ENCODE results near the gene FKBP9.

FKBP9 gene

GRCh38 chr7:33012364-33012763 lies 55.1 kb downstream of the FKBP9 start:
- no peak for DNase-seq

- DNase-seq: no peak
Measured at GRCh38 chr7:33024189-33024757, 67.0 kb downstream of the FKBP9 start.

GRCh38 chr7:33035776-33036175 lies 78.5 kb downstream of the FKBP9 start:
- DNase-seq: no peak

- DNase-seq: no peak
Measured at GRCh38 chr7:33038639-33039038, 81.4 kb downstream of the FKBP9 start.

GRCh38 chr7:33039257-33039902 lies 82.1 kb downstream of the FKBP9 start:
- DNase-seq: no peak

- DNase-seq: no peak
Measured at GRCh38 chr7:33039903-33040292, 82.7 kb downstream of the FKBP9 start.

GRCh38 chr7:33040803-33041516 lies 83.7 kb downstream of the FKBP9 start:
- DNase-seq: no peak

- DNase-seq: no peak
Measured at GRCh38 chr7:33041631-33042428, 84.6 kb downstream of the FKBP9 start.

GRCh38 chr7:33043501-33044400 lies 86.5 kb downstream of the FKBP9 start:
- DNase-seq: no peak

- no peak for DNase-seq
Measured at GRCh38 chr7:33044401-33044718, 87.1 kb downstream of the FKBP9 start.

- DNase-seq: no peak
Measured at GRCh38 chr7:33044986-33045385, 87.7 kb downstream of the FKBP9 start.

GRCh38 chr7:33048257-33048656 lies 91.0 kb downstream of the FKBP9 start:
- DNase-seq: no peak

GRCh38 chr7:33048704-33049103 lies 91.5 kb downstream of the FKBP9 start:
- no peak for DNase-seq

- DNase-seq: no peak
Measured at GRCh38 chr7:33050535-33051318, 93.5 kb downstream of the FKBP9 start.

GRCh38 chr7:33053721-33054120 lies 96.5 kb downstream of the FKBP9 start:
- no peak for DNase-seq

- DNase-seq: no peak
Measured at GRCh38 chr7:33054261-33054964, 97.2 kb downstream of the FKBP9 start.

GRCh38 chr7:33055158-33055557 lies 97.9 kb downstream of the FKBP9 start:
- no peak for DNase-seq

All from NCI-H1436 treated with DMSO at 0.1 percent for 48 hours (cell line).